BLaER1 treated with 17β-estradiol and CSF1 and Interleukin-3, amounts not matched to agents 10 nM and 100 nM (cell line): ENCODE measurements around the gene APBA1.

ENCODE experiments used
- H3K27ac ChIP-seq, 11 experiments: shearing (Covaris generic); formaldehyde crosslinking; 2 replicates each; pipeline ENCODE4 v1.8.1; 2022
- H3K27me3 ChIP-seq, 11 experiments: shearing (Covaris generic); formaldehyde crosslinking; 2 replicates each; pipeline ENCODE4 v1.8.1; 2022
- H3K36me3 ChIP-seq, 11 experiments: shearing (Covaris generic); formaldehyde crosslinking; 2 replicates each; pipeline ENCODE4 v1.8.1; 2022
- H3K4me1 ChIP-seq, 10 experiments: shearing (Covaris generic); formaldehyde crosslinking; 2 replicates each; pipeline ENCODE4 v1.8.1; 2022
- H3K4me2 ChIP-seq, 11 experiments: shearing (Covaris generic); formaldehyde crosslinking; 2 replicates each; pipeline ENCODE4 v1.8.1; 2022
- H3K4me3 ChIP-seq, 10 experiments: shearing (Covaris generic); formaldehyde crosslinking; 2 replicates each; pipeline ENCODE4 v1.8.1; 2022
- H3K9ac ChIP-seq, 11 experiments: shearing (Covaris generic); formaldehyde crosslinking; 2 replicates each; pipeline ENCODE4 v1.8.1; 2022
- H3K9me3 ChIP-seq, 11 experiments: shearing (Covaris generic); formaldehyde crosslinking; replicated peaks in 1 of 11; 2 replicates each; pipeline ENCODE4 v1.8.1; 2022
- H4K20me1 ChIP-seq, 11 experiments: shearing (Covaris generic); formaldehyde crosslinking; 2 replicates each; pipeline ENCODE4 v1.8.1; 2022
- Cebpa-rat ChIP-seq, 11 experiments: shearing (Covaris generic); IDR thresholded peaks; 2 replicates each; pipeline ENCODE4 v1.8.1; 2022

Gene APBA1

DNA sequence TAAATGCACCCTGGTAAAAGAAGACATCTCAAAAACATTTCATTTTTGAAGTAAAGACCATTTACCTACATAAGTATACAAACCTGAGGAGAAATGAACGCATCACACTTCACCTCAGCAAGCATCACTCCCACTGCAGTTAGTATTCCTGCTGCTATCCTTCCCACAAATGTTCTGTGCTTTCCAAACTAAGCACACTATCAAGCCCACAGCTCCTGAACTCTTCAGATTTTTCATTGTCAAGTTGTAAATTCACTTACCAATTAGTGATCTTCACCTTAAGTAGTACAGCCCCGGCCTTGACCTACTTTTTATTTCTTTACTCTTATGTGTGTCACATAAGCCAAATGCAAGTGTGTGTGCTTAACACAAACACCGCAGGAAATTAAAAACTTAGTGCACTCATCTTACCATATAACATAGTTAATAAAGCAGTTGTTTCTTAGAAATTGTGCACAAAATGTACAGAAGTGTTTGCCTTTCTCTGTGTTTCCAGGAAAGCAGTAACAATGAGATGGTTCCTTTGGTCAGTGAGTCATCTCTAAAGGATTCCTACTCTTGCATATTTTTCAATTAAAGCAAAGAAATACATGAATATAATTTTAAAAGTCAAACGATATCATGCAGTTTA is 169.4 kb downstream of the APBA1 start:
- no peak overlapping the region for H3K9ac ChIP-seq
- H3K4me2 ChIP-seq = no peak overlapping the region
- H3K27me3 ChIP-seq = no peaks in the 10 kb centered on the region
- no peak overlapping the region for H3K4me3 ChIP-seq
- no peak overlapping the region for H3K27ac ChIP-seq
- peaks cover 0 to 22% (median 5%) of the 10 kb centered on the region in 11 experiments; a peak in 5 of 22 replicates for H3K9me3 ChIP-seq
- no peaks in the 10 kb centered on the region for H4K20me1 ChIP-seq
- no peak for TF ChIP-seq Cebpa-rat (IDR thresholded peaks at IDR 0.05)
- peaks cover 0 to 12% (median 5%) of the 10 kb centered on the region in 10 experiments; a peak in 14 of 20 replicates for H3K4me1 ChIP-seq
- H3K36me3 ChIP-seq = no peaks in the 10 kb centered on the region

DNA sequence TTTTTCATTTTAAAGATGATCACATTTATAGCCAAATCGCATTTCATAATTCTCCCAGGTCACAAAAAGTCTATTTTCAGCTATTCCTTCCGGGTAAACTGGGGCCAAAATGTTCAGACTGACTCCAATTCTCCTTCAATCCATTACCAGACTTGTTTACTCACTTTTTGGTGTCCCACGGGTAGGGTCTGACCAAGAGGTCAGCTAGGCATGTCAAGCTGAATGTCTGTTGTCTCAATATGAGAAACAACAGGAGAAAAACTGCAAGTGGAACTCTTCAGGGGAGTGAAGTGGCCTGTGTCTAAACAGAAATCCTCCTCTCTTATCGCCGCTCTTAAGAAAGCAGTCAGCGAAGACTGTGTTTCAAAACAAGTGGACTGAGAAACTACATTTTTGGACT is 171.3 kb downstream of the APBA1 start:
- H3K27me3 ChIP-seq = no peaks in the 10 kb centered on the region
- peaks cover 0 to 23% (median 5%) of the 10 kb centered on the region in 11 experiments; a peak in 5 of 22 replicates for H3K9me3 ChIP-seq
- H3K4me1 ChIP-seq = peaks cover 2 to 28% (median 23%) of the 10 kb centered on the region in 10 experiments; a peak in 19 of 20 replicates
- H3K27ac ChIP-seq = no peak overlapping the region
- no peaks in the 10 kb centered on the region for H3K36me3 ChIP-seq
- no peak overlapping the region for H3K4me2 ChIP-seq
- no peaks in the 10 kb centered on the region for H4K20me1 ChIP-seq
- H3K9ac ChIP-seq = no peak overlapping the region
- no peak for TF ChIP-seq Cebpa-rat (IDR thresholded peaks at IDR 0.05)
- no peak overlapping the region for H3K4me3 ChIP-seq

DNA sequence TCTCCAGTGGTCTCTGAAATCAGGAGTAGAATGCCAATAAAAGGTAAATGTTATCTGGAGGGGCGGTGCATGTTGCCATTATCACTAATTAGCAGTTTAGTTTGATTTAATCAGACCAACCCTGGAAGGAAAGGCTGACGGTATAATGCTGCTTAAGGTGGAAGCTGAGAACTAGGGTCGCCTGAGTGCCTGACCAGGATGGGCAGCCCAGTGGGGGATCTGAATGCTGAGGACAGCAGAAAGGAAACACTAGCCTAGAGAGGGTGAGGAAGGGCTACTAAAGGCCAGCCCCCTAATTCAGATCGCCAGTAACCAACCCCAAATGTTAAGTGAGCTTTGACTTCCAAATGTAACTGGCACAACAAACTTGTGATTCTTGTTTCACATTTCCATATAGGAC is 172.2 kb downstream of the APBA1 start:
- Histone ChIP-seq H3K36me3 (no peaks in the 10 kb centered on the region), H3K27ac (no peak overlapping the region), H4K20me1 (no peaks in the 10 kb centered on the region), H3K4me1 (peaks cover 12 to 36% (median 31%) of the 10 kb centered on the region in 10 experiments), H3K4me3 (no peak overlapping the region), H3K27me3 (no peaks in the 10 kb centered on the region), H3K9me3 (peaks cover 0 to 19% (median 0%) of the 10 kb centered on the region in 11 experiments; a peak in 3 of 22 replicates), H3K9ac (no peak overlapping the region), H3K4me2 (no peak overlapping the region)
- TF ChIP-seq Cebpa-rat (IDR thresholded peaks at IDR 0.05) = no peak

- no peaks in the 10 kb centered on the region for H4K20me1 ChIP-seq
- no peak overlapping the region for H3K27ac ChIP-seq
- H3K4me1 ChIP-seq = peaks cover 17 to 41% (median 33%) of the 10 kb centered on the region in 10 experiments
- peaks cover 0 to 13% (median 0%) of the 10 kb centered on the region in 11 experiments; a peak in 2 of 22 replicates for H3K9me3 ChIP-seq
- no peaks in the 10 kb centered on the region for H3K36me3 ChIP-seq
- no peak overlapping the region for H3K9ac ChIP-seq
- no peak overlapping the region for H3K4me3 ChIP-seq
- H3K4me2 ChIP-seq = no peak overlapping the region
- no peaks in the 10 kb centered on the region for H3K27me3 ChIP-seq
- no peak for TF ChIP-seq Cebpa-rat (IDR thresholded peaks at IDR 0.05)
Observed at GRCh38 chr9:69499407-69499806, 172.8 kb downstream of the APBA1 start.

- no peak for TF ChIP-seq Cebpa-rat (IDR thresholded peaks at IDR 0.05)
- Histone ChIP-seq H3K9me3 (peaks cover 0 to 13% (median 0%) of the 10 kb centered on the region in 11 experiments; a peak in 1 of 22 replicates), H3K27me3 (no peaks in the 10 kb centered on the region), H3K4me3 (no peak overlapping the region), H3K36me3 (no peaks in the 10 kb centered on the region), H3K27ac (no peak overlapping the region), H3K4me2 (peak overlapping the region in 5 of 11 experiments; percentile 83 to 95 (median 92); a peak in 7 of 22 replicates), H4K20me1 (no peaks in the 10 kb centered on the region), H3K4me1 (peaks cover 27 to 46% (median 37%) of the 10 kb centered on the region in 10 experiments), H3K9ac (no peak overlapping the region)
Observed at GRCh38 chr9:69498470-69498869, 173.7 kb downstream of the APBA1 start.

GRCh38 chr9:69497816-69498215 is 174.4 kb downstream of the APBA1 start:
- TF ChIP-seq Cebpa-rat (IDR thresholded peaks at IDR 0.05) = no peak
- H3K4me1 ChIP-seq = peaks cover 29 to 53% (median 39%) of the 10 kb centered on the region in 10 experiments
- H3K9ac ChIP-seq = no peak overlapping the region
- peaks cover 0 to 13% (median 0%) of the 10 kb centered on the region in 11 experiments; a peak in 1 of 22 replicates for H3K9me3 ChIP-seq
- H3K27ac ChIP-seq = 0 out of 22 replicates have a peak overlapping the region, but pooled peaks of 1 of the 11 experiments have one; percentile 27
- H3K4me2 ChIP-seq = peak overlapping the region in 8 of 11 experiments; percentile 24 to 95 (median 91); a peak in 16 of 22 replicates
- no peaks in the 10 kb centered on the region for H3K27me3 ChIP-seq
- H3K4me3 ChIP-seq = no peak overlapping the region
- H3K36me3 ChIP-seq = no peaks in the 10 kb centered on the region
- H4K20me1 ChIP-seq = no peaks in the 10 kb centered on the region

DNA sequence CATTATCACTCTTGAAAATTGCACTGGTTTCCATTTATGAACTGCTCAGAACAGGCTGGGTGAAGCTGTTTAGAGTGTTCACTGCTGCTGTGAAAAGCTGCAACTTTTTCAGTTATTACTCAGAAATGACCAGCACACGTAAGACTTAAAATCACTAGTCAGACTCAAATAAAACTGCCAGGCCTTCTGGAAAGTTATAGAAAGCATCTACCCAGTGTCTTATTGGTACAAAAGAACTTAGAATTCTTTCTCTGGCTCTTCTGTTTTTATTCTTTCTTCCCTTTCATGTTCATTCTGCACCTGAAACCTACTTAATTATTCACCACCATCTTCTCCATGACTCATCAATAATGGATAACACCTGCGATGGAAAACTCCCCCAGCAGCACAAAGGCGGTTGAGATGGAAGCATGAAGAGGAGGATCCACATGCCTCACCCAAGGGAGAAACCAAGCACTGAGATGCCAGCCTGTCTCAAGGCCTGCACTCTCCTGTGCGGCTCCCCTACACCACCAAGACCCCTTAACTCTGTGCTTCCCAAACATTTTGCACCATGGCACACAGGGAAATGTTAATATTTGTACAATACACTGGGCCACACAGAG is 175.2 kb downstream of the APBA1 start:
- no peak for TF ChIP-seq Cebpa-rat (IDR thresholded peaks at IDR 0.05)
- H3K27ac ChIP-seq = peak overlapping the region in 1 of 11 experiments; percentile 27; a peak in 2 of 22 replicates
- H3K4me2 ChIP-seq = peak overlapping the region in 9 of 11 experiments; percentile 74 to 95 (median 90); a peak in 17 of 22 replicates
- H3K9ac ChIP-seq = no peak overlapping the region
- H3K4me3 ChIP-seq = peak overlapping the region in 1 of 10 experiments; percentile 74; a peak in 1 of 20 replicates
- H3K9me3 ChIP-seq = peaks cover 0 to 13% (median 0%) of the 10 kb centered on the region in 11 experiments; a peak in 1 of 22 replicates
- no peaks in the 10 kb centered on the region for H3K27me3 ChIP-seq
- H3K4me1 ChIP-seq = peaks cover 32 to 61% (median 46%) of the 10 kb centered on the region in 10 experiments
- H3K36me3 ChIP-seq = no peaks in the 10 kb centered on the region; a peak in 1 of 22 replicates
- H4K20me1 ChIP-seq = no peaks in the 10 kb centered on the region

GRCh38 chr9:69495296-69495695 is 176.9 kb downstream of the APBA1 start:
- no peaks in the 10 kb centered on the region for H3K27me3 ChIP-seq
- H3K9ac ChIP-seq = peak overlapping the region in 8 of 11 experiments; percentile 66 to 80 (median 71); a peak in 15 of 22 replicates
- TF ChIP-seq Cebpa-rat (IDR thresholded peaks at IDR 0.05) = no peak
- peaks cover 0 to 13% (median 0%) of the 10 kb centered on the region in 11 experiments; a peak in 5 of 22 replicates for H3K9me3 ChIP-seq
- H4K20me1 ChIP-seq = no peaks in the 10 kb centered on the region
- peak overlapping the region in 8 of 10 experiments; percentile 28 to 74 (median 58); a peak in 16 of 20 replicates for H3K4me3 ChIP-seq
- H3K27ac ChIP-seq = peak overlapping the region in 8 of 11 experiments; percentile 28 to 79 (median 72); a peak in 15 of 22 replicates
- H3K4me2 ChIP-seq = peak overlapping the region; percentile 73 to 95 (median 89)
- H3K36me3 ChIP-seq = peaks cover 0 to 8% (median 0%) of the 10 kb centered on the region in 11 experiments; a peak in 2 of 22 replicates
- peaks cover 37 to 64% (median 50%) of the 10 kb centered on the region in 10 experiments for H3K4me1 ChIP-seq

GRCh38 chr9:69494763-69495162 is 177.4 kb downstream of the APBA1 start:
- peaks cover 37 to 64% (median 50%) of the 10 kb centered on the region in 10 experiments for H3K4me1 ChIP-seq
- peaks cover 0 to 17% (median 0%) of the 10 kb centered on the region in 11 experiments; a peak in 5 of 22 replicates for H3K9me3 ChIP-seq
- peak overlapping the region in 8 of 10 experiments; percentile 28 to 74 (median 58); a peak in 15 of 20 replicates for H3K4me3 ChIP-seq
- H3K27me3 ChIP-seq = no peaks in the 10 kb centered on the region
- TF ChIP-seq Cebpa-rat (IDR thresholded peaks at IDR 0.05) = no peak
- peak overlapping the region in 9 of 11 experiments; percentile 51 to 80 (median 71); a peak in 15 of 22 replicates for H3K9ac ChIP-seq
- H3K4me2 ChIP-seq = peak overlapping the region; percentile 73 to 95 (median 89)
- H4K20me1 ChIP-seq = no peaks in the 10 kb centered on the region
- peaks cover 0 to 8% (median 0%) of the 10 kb centered on the region in 11 experiments; a peak in 2 of 22 replicates for H3K36me3 ChIP-seq
- peak overlapping the region in 8 of 11 experiments; percentile 66 to 79 (median 74); a peak in 16 of 22 replicates for H3K27ac ChIP-seq
